NCI-H1436 (cell line): ENCODE data around the gene SDF2L1.
"Not testable (repeated sequence)": the region's sequence is repeated elsewhere in the genome, so short reads cannot be mapped to it uniquely, and the experiment has no call there.

Experiments used
- DNase-seq: peaks from one replicate; lab custom pipeline; 2025; lab: John Stamatoyannopoulos, UW

The SDF2L1 gene

DNA sequence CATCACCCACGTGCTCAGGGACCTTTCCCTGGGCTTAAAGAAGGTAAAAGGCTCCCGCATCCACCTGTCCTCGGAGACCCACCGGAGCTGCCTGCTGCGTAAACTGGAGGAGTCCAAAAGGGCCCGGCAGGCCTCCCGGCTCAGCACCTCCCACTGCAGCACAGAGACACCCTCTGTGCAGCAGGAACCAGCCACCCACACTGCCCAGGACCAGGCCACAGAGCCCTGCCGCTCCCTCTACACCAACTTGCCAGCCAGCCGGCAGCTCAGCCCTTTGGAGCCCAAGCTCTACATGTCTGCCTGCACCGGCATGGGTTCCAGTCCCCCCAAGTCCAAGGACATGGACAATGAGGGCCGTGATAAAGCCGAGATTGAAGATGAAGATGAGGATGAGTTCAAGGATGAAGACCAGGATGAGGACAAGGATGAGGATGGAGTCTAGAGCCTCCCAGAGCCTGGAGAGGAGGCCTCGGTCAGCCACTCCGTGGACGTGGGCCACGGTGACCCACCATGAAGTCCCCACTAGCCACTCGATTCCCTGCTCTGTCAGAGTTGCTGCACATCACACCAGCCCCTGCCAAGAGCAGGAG lies 5.4 kb upstream of the SDF2L1 start:
- no peak for DNase-seq

DNA sequence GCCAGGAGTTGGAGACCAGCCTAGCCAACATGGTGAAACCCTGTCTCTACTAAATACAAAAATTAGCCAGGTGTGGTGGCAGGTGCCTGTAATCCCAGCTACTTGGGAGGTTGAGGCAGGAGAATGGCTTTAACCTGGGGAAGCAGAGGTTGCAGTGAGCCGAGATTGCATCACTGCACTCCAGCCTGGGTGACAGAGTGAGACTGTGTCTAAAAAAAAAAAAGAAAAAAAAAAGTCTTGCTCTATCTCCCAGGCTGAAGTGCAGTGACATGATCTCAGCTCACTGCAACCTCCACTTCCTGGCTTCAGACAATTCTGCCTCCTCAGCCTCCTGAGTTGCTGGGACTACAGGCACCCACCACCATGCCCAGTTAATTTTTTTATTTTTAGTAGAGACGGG lies 4.7 kb upstream of the SDF2L1 start:
- DNase-seq: not testable (repeated sequence)

DNA sequence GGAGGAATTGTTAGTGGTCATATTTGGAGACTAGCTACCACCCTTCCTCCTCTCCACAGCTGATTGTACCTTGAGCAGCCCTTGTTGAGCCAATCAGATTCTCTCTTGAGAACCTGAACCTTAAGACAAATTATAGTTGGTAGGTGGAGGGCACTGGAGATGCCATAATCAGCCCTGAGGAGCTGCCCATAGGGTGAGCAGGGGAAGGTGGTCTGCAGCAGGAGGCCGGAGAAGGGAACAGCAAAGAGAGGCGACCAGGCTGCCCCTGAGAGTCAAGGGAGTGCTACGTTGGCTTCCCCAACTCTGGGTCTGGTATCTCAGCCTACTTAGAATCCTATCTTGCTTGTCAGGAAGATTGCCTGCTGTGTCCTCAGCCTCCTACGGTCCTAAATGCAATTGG lies 2.7 kb upstream of the SDF2L1 start:
- DNase-seq: no peak

DNA sequence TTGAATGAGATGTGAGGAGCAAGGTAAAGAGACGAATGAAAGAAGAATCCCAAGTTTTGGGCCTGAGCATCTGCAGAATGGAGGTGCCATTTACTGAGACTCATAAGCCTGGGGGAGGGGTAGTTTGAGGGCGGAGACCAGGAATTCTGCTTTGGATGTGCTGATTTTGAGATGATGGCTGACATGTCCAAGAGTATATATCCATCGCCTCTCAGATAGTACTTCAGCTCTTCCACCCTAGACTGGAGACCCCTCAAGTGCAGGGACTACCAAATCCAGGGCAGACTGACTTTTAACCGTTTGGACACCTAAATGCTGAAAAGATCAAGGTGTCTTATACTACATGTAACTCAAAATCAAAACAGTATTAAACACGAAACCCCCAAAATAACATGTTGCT lies 1.3 kb upstream of the SDF2L1 start:
- DNase-seq: no peak

DNA sequence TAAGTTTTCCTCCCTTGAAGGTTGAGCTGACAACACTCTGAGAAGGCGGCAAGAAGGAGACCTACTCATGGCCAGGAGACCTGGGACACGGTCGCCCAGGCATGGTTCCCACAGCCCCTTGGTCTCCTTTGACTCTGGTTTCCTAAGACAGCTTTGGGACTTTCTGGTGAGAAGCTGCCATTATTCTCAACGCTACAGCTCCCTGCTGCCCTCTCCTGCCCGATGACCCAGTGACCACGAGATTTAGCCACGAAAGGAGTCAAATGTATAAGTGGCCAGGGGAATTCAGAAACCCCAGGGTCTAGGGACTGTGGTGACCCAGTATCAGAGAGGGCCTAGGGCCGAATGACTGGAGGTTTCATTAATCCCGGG lies 699 bp upstream of the SDF2L1 start:
- no peak for DNase-seq

DNA sequence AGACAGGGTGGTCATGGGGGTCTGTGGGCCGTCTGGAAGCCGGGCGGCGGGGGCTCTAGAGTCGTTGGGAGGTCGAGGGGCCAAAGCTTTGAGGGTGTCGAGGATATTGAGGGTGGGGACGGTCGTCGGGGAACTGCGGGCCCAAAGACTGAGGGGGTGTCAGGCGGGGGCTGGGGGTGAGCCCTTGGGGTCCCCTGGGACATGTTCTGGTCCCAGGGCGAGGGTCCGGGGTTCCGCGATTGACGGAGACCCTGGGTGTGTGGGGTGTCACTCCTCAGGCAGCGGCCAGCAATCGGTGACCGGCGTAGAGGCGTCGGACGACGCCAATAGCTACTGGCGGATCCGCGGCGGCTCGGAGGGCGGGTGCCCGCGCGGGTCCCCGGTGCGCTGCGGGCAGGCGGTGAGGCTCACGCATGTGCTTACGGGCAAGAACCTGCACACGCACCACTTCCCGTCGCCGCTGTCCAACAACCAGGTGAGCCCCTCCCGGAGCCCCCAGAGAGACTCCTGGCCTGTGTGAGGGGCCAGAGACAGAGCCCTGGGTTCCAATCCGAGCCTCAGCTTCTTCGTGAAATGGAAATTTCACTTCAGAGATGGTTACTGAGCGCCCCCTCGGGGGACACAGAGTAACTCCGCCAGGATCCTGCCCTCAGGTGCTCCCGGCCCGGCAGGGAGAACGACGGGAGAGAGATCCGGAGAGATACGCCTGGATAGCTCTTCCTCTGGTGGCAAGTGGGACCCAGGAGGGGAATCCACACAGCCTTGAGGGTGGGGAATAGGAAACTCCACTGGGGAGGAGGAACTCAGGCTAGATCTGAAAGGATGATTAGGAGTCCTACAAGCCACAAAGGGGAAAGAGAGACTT lies 714 bp downstream of the SDF2L1 start:
- DNase-seq: peak; percentile 35

DNA sequence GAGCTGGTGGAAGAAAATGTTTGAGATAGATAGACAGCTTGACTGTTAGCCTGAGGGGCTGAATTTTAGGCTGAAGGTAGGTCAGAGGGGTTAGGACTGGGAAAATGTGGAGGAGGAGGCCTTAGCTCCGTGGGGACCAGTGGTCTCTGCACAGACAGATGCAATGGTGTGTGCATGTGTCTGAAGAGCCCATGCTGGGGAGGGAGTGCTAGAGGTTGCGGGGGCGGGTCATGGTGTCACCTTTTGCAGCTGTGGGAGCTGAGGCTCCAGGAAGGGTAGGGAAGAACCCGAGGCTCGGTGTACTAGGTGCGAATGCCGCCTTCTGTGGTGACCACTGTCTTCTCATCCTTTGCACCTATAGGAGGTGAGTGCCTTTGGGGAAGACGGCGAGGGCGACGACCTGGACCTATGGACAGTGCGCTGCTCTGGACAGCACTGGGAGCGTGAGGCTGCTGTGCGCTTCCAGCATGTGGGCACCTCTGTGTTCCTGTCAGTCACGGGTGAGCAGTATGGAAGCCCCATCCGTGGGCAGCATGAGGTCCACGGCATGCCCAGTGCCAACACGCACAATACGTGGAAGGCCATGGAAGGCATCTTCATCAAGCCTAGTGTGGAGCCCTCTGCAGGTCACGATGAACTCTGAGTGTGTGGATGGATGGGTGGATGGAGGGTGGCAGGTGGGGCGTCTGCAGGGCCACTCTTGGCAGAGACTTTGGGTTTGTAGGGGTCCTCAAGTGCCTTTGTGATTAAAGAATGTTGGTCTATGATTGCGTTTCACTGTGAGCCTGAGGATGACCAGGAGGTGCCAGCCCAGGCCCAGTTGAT lies 1.6 kb downstream of the SDF2L1 start:
- DNase-seq: no peak

DNA sequence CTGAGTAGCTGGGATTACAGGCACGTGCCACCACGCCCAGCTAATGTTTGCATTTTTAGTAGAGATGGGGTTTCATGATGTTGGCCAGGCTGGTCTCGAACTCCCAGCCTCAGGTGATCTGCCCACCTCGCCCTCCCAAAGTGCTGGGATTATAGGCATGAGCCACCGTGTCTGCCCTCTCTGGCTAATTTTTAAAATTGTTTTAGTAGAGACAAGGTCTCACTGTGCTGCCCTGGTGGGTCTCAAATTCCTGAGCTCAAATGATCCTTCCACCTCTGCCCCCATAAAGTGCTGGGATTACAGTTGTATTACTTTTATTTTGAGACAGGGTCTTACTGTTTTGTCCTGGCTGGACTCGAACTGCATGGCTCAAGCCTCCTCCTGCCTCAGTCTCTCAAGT lies 3.4 kb downstream of the SDF2L1 start:
- DNase-seq: not testable (repeated sequence)

DNA sequence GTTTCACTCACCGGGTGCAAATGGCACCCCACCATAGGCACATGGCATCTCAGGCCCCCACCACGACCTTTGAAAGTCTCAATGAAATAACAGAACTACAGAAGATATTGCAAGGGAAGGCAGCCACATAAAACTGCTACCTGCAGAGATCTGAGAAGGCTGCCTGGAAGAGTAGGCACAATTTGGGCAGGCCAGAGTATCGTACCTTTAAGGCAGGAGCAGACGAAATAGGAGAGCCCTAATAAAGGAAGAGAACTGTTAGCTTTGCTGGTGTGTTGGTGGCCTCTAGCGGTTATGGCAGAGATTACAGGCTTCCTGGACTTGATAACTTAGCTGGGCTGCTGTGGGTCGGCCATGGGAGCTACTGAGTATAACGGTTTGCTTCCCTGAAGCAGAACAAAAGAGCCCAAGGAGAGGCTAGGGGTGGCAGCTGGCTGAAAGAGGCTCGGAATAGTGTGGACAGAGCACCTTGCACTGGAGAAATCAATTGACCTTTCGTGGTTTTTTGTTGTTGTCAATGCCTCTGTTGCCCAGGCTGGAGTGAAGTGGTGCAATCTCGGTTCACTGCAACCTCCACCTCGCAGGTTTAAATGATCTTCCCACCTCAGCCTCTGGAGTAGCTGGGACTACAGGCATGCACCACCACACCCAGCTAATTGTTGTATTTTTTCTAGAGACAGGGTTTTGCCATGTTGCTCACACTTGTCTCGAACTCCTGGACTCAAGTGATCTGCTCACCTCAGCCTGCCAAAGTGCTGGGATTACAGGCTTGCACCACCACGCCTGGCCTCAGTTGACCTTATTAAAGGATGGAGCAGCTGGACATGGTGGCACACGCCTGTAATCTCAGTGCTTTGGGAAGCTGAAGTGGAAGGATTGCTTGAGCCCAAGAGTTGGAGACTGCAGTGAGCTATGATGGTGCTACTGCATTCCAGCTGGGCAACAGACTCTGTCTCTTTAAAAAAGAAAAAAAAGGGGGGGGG lies 4.8 kb downstream of the SDF2L1 start:
- DNase-seq: peak; percentile 75

DNA sequence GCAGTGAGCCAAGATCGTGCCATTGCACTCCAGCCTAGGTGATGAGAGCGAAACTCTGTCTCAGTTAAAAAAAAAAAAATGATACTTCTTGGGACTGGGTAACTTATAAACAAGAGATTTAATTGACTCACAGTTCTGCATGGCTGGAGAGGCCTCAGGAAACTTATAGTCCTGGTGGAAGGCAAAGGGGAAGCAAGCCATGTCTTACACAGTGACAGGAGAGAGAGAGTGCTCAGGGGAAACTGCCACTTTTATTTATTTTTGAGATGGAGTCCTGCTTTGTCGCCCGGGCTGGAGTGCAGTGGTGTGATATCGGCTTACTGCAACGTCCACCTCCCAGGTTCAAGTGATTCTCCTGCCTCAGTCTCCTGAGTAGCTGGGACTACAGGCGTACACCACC lies 8.2 kb downstream of the SDF2L1 start:
- DNase-seq: no peak

DNA sequence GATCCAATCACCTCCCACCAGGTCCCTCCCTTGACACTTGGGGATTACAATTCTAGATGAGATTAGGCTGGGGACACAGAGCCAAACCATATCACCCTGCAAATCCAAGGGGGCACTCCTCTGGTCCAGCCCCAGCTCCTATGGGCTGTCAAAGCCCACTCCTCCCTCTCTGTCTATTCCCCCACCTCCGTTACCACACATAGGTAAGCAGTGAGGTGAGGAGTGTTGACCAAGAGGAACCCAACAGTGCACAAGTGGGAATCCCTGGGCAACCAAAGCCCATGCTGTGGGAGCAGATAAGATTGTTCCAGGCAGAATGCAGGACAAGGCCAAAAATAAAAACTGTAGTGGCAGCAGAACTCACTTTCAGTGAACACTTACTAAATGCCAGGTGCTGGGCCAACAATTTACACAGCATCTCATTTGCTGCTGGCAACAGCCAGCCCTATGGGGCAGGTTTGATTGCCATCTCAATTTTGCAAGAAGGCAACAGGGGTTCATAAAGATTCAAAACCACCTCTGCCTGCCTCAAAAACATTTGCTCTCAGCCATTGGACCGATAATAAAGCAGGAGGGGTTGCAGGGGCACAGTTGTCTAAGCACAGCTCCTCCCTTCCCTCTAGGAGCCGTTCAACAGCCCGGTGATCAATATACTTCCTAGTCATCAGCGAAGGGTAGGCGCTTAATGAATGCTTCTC lies 8.9 kb downstream of the SDF2L1 start:
- no peak for DNase-seq

DNA sequence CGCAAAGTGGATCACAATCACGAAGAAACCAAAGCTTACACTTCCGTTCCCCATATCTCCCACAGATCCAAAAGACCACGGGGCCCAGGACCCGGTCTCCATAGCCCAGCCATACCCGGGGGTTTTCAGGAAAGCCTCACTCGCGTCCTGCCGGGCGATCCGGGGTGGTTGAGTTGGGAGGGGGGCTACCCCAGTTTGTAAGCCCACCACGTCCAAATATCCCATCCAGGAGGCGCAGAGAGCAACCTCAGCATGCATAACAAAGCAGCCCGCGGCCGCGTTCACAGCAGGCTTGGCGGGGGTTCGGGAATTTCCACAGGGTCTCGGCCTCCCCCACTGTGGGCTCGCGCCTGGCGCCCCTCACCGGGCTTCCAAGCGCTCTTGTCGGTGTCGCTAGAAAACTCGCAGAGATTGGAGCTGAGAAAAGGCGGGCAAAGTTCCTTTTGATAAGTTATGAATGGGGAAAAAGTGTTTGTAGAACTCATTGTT lies 9.5 kb downstream of the SDF2L1 start:
- no peak for DNase-seq

DNA sequence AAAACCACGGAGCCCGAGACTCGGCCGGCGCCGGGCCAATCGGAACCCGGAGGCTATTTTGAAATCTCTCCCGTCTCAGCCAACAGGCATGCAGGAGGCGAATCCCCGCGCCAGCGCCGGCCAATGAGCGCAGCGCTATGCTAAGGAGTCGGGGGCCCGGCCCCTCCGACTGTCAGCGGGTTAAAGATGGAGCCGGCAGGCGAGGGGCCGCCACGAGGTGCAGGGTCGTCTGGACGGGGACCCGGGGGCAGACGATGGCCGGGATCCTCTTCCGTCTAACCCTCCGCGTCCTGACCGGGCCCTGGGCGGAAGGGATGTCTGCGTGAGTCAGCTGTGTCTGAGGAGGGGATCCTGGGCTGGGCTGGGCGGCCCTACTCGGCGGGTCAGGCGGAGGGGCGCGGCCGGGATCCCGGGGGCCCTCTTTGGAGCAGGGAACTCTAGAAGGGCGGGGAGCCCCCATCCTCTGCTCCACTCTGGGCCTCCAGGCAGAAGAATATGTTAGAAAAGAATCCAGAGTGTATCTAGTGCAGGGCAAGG lies 10.0 kb downstream of the SDF2L1 start:
- DNase-seq: peak; percentile 86

DNA sequence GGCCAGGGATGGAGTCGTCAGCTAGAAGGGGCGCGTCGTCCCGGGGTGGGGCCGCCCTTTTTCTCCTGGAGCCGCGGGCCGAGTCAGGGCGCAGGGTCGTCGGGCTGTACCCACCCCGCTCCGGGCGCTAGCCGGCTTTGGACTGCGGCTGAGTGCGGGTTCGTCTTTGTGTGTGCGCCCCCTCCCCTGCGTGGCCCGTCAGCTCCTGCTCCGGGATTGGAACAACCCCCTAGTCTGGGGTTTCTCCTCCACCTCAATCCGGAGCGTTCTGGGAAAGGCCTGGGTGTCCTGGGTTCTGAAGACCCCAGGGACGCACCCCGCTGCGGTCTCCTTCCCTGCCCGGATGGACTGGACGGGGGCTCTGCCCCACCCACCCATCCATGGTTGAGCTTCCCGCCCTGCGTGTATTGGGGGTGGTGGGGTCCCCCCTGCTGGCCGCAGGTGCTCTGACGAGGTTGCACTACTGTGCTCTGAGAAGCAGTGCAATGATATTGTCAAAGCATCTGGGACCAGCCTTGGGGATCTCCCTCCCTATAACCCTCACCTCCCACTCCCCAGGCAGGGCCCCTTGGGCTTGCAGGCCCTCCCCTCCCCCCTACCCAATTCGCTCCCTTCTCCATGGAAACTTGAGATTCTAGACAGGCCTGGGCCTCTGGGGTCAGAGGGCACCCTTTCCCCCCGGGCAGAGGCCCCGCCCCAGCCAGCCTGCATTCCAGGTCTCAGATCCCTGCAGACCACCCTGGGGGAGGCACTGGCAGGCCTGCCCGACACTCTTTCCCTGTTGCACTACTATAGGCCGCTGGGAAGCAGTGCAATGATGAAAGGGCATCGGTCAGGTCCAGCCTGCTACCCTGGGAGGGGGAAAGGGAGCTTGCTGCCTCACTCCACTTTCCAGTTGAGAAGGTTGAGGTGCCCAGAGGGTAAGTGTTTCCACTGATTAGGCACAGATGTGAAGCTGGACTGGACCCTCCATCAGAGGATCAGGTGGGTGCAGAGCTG lies 10.7 kb downstream of the SDF2L1 start:
- no peak for DNase-seq

DNA sequence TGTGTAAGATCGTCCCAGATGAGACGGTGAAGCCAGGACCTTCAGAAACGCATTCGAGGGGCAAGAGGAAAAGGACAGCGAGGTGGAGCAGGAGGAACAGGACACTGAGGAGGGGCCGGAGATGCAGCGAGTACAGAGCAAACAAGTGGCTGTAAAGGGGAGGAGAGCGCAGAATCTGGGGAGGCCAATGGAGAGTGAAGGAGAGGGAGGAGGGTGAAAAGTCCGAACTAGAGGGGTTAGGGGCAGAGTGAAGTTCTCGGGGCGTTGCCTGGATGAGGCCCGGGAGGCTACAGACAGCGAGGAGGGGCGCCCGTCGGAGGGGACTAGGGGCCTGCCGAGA lies 14.9 kb downstream of the SDF2L1 start:
- no peak for DNase-seq

DNA sequence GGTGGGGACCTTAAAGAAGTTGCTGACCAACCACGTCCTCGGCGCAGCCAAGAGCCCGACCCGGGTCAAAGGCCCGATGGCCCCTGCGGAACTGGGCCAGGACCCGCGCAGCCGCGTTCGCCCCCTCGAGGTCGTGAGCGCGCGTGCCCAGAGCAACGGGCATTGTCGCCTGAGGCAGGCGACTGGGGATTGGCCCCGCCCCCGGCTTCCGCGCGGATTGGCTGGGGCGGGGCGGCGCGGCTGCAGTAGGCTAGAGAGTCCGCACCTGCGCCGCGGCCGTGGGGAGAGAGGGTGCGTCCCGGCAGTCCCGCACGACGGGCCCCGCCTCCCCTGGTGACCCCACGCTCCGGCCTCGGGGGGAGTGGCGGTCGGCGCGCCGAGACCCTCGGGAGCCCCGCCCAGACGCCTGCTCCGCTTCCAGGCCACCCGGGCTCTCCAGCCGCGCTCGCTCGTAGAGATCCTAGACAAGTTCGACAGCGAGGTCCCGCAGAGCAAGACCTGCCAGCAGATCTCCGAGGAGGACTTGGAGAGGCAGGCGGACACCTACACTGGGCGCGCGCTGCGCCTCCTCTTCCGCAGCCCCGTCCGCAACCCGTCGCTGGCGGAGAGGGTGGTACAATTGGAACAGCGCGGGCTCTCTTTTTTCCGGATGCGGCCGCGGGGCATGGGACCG lies 15.4 kb downstream of the SDF2L1 start:
- peak; percentile 85 for DNase-seq

DNA sequence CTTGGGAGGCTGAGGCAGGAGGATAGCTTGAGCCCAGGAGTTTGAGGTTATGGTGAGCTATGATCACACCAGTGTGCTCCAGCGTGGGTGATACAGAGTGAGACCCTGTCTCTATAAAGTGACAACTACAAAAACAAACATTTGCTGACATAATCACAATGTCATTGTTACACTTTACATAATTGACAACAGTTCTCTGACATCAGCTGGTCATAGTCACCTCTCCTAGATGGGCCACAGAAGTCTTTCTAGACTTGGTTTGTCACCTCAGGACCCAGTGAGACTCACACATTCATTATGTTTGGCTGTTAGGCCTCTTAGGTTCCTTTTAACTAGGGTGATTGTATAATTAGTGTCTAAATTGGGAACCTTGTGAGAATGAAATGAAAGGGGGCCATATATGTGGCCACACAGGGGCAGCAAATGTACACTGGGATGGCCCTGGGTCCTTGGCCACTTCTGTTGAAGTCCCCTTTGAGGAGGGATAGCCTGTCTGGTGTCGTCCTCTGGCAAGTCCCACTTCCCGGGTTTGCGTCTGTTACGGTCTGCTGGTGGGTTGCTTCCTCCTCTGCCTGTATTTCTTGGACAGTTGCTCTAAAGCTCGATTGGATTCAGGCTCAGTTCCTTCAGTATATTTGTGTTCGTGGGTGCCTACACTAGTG lies 17.9 kb downstream of the SDF2L1 start:
- DNase-seq: no peak

DNA sequence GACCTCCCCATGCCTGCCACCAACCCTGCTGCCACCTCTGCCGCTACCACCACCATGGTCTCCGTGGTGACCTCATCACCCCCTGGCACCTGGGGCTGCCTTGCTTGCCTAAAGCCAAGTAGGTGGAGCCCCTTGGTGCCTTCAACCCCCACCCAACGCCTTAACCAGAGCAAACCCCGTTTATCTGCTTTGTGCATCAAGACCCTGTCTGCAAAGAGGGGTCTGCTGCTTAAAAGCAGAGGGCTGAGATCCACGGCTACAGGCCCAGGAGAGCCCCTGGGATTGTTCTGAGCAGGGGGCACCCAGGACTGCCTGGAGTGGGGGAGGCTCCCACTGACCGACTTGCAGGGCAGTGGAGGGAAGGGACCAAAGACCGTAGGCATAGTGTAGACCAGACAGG lies 18.8 kb downstream of the SDF2L1 start:
- DNase-seq: no peak
